T-cell (primary cell): ENCODE measurements around the gene CACNG4. TPM values are rescaled to one million over a fixed set of nuclear protein-coding genes. Genes with fewer than 3 reads are reported as not detected.

Source experiments
- ATAC-seq, 4 experiments: fragments of 200-7000 bp in 3 of 4; fragments of 150-1000 bp in 1 of 4; cut with Tn5 transposase; replicated peaks in 1 of 4; 1 replicate in 3 of 4; 2 replicates in 1 of 4; pipeline ENCODE4 v1.10.0; 2021; ENCODE audit warnings: moderate library complexity in 3 of 4, mild to moderate bottlenecking in 2 of 4, moderate number of reproducible peaks in 1 of 4
- CTCF ChIA-PET, 2 donors: fragments of 300-600 bp; sonication (Branson Sonifier 250); formaldehyde crosslinking; loops; one replicate each; lab custom pipeline; 2022; ENCODE audit warnings: antibody characterized with exemption in 2 of 2; lab: Charles Lee
- POLR2A ChIA-PET, 2 donors: fragments of 300-600 bp; sonication (Branson Sonifier 250); formaldehyde crosslinking; loops; one replicate each; lab custom pipeline; 2022; ENCODE audit warnings: antibody characterized with exemption in 2 of 2; lab: Charles Lee
- DNase-seq, 35 experiments: peaks; one replicate each; pipeline versions ENCODE4 v3.0.0 to v3.0.0-alpha.2; 2013 to 2023
- H3K27ac ChIP-seq: one replicate; pipeline ENCODE4 v1.5.1; 2013; ENCODE audit warnings: low read length
- H3K27me3 ChIP-seq, 2 experiments: replicated peaks in 1 of 2; 1 replicate in 1 of 2; 2 replicates in 1 of 2; pipeline versions ENCODE4 v1.6.1 to v1.7.0; 2013; ENCODE audit warnings: low read length in 1 of 2, mixed read lengths in 1 of 2; ENCODE audit not compliant: control insufficient read depth in 2 of 2, insufficient read depth in 2 of 2; ENCODE audit errors: extremely low read depth in 1 of 2
- H3K36me3 ChIP-seq, 2 donors: 1 replicate in 1 of 2; 2 replicates in 1 of 2; pipeline versions ENCODE4 v1.6.1 to v1.7.0; 2013; ENCODE audit warnings: low read length in 1 of 2; ENCODE audit not compliant: control insufficient read depth in 2 of 2, insufficient read depth in 1 of 2; ENCODE audit errors: extremely low read depth in 1 of 2
- H3K4me1 ChIP-seq, 2 experiments: 1 replicate in 1 of 2; 2 replicates in 1 of 2; pipeline versions ENCODE4 v1.6.1 to v1.7.0; 2013; ENCODE audit warnings: low read length in 2 of 2, mixed read lengths in 1 of 2; ENCODE audit not compliant: insufficient read depth in 2 of 2, control insufficient read depth in 1 of 2; ENCODE audit errors: extremely low read depth in 1 of 2
- H3K4me3 ChIP-seq, 2 donors: 1 replicate in 1 of 2; 2 replicates in 1 of 2; pipeline versions ENCODE4 v1.5.1 to v1.7.0; 2013; ENCODE audit warnings: mild to moderate bottlenecking in 2 of 2, low read length in 1 of 2, moderate library complexity in 1 of 2; ENCODE audit not compliant: control insufficient read depth in 1 of 2; ENCODE audit errors: extremely low read depth in 1 of 2
- H3K9me3 ChIP-seq: 2 replicates; pipeline ENCODE4 v1.7.0; 2013
- H3K27ac Mint-ChIP-seq, 2 donors: one replicate each; pipeline ENCODE4 v1.8.0; 2020 to 2021; ENCODE audit warnings: mild to moderate bottlenecking in 2 of 2, mixed read lengths in 2 of 2
- H3K27me3 Mint-ChIP-seq, 2 donors: one replicate each; pipeline ENCODE4 v1.8.0; 2021 to 2022; ENCODE audit warnings: mixed read lengths in 2 of 2
- H3K36me3 Mint-ChIP-seq: one replicate; pipeline ENCODE4 v1.8.0; 2021; ENCODE audit warnings: mixed read lengths
- H3K4me1 Mint-ChIP-seq, 3 donors: one replicate each; pipeline ENCODE4 v1.8.0; 2020 to 2022; ENCODE audit warnings: mixed read lengths in 3 of 3, mild to moderate bottlenecking in 1 of 3
- H3K4me3 Mint-ChIP-seq, 3 donors: one replicate each; pipeline ENCODE4 v1.8.0; 2020 to 2022; ENCODE audit warnings: mild to moderate bottlenecking in 3 of 3, mixed read lengths in 3 of 3, moderate library complexity in 3 of 3
- H3K9me3 Mint-ChIP-seq, 3 donors: one replicate each; pipeline ENCODE4 v1.8.0; 2020 to 2022; ENCODE audit warnings: mixed read lengths in 3 of 3
- WGBS: methylation state at CpG from one replicate; pipeline ENCODE4 v1.1.5; 2013; ENCODE audit warnings: missing lambda C conversion rate; ENCODE audit not compliant: insufficient coverage; 5-methylcytosine and 5-hydroxymethylcytosine counted together
- total RNA-seq, 35 experiments: library from RNA in 6 of 35; stranded (reverse) in 6 of 35; fragments of 120-200 nt in 1 of 35; gene quantifications; one replicate each; pipeline versions ENCODE4 v1.2.1 to v1.2.4 and lab custom pipeline; 2013 to 2026

Gene CACNG4
- total RNA-seq, 5 donors from 2014 or later (not counting 1 experiment from before 2014, with no cell fraction given) = 0.06 to 0.20 (median 0.13) TPM; not detected in 2

DNA sequence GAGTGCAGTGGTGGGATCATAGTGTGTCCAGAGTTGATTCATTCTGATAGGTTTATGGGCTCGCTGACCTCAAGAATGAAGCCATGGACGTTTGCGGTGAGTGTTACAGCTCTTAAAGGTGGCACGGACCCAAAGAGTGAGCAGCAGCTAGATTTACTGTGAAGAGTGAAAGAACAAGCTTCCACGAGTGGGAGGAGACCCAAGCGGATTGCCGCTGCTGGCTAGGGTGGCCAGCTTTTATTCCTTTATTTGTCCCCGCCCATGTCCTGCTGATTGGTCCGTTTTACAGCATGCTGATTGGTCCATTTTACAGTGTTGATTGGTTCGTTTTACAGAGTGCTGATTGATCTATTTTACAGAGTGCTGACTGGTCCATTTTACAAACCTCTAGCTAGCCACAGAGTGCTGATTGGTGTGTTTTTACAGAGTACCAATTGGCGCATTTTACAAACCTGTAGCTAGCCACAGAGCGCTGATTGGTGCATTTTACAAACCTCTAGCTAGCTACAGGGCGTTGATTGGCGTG lies 17.5 kb downstream of the CACNG4 start:
- Histone ChIP-seq H3K36me3 (no peaks in the 10 kb centered on the region), H3K27ac (no peak overlapping the region), H3K27me3 (peaks cover 0 to 54% of the 10 kb centered on the region in 2 experiments), H3K4me3 (no peak overlapping the region), H3K4me1 (peaks cover 0 to 2% of the 10 kb centered on the region in 2 experiments), H3K9me3 (no peaks in the 10 kb centered on the region)
- DNase-seq (no peak), ATAC-seq (no peak)
- H3K27ac Mint-ChIP-seq = no peak overlapping the region
- H3K9me3 Mint-ChIP-seq = no peaks in the 10 kb centered on the region
- H3K4me1 Mint-ChIP-seq = peaks cover 0 to 3% (median 3%) of the 10 kb centered on the region in 3 donors
- POLR2A ChIA-PET = no interaction called here
- WGBS = 91% methylated on average over 9 of the region's 14 CpGs
- H3K4me3 Mint-ChIP-seq = no peak overlapping the region
- H3K27me3 Mint-ChIP-seq = peaks cover 26 to 56% of the 10 kb centered on the region in 2 donors
- H3K36me3 Mint-ChIP-seq = no peaks in the 10 kb centered on the region
- CTCF ChIA-PET = interaction anchor here in 1 of 2 donors (0.7 kb wide), 1 partner anchor 770 kb away, joined by 3 read pairs; no protein-coding TSS in a partner anchor

- DNase-seq (no peak), ATAC-seq (no peak)
- Histone ChIP-seq H3K9me3 (no peaks in the 10 kb centered on the region), H3K4me3 (no peak overlapping the region), H3K27me3 (peaks cover 0 to 53% of the 10 kb centered on the region in 2 experiments), H3K4me1 (peaks cover 0 to 2% of the 10 kb centered on the region in 2 experiments), H3K36me3 (no peaks in the 10 kb centered on the region), H3K27ac (no peak overlapping the region)
- Mint-ChIP-seq H3K36me3 (no peaks in the 10 kb centered on the region), H3K9me3 (no peaks in the 10 kb centered on the region), H3K27ac (no peak overlapping the region), H3K4me1 (peaks cover 0 to 3% (median 3%) of the 10 kb centered on the region in 3 donors), H3K4me3 (no peak overlapping the region), H3K27me3 (peaks cover 30 to 53% of the 10 kb centered on the region in 2 donors)
- 36% methylated on average over 12 of the region's 14 CpGs for WGBS
- CTCF ChIA-PET = no interaction called here
- POLR2A ChIA-PET = no interaction called here
These were observed 19.0 kb downstream of the CACNG4 start for GRCh38 chr17:66983414-66984021.

GRCh38 chr17:66984730-66985129 lies 20.2 kb downstream of the CACNG4 start:
- Mint-ChIP-seq H3K4me3 (no peak overlapping the region), H3K4me1 (peaks cover 0 to 3% (median 3%) of the 10 kb centered on the region in 3 donors), H3K9me3 (no peaks in the 10 kb centered on the region), H3K36me3 (no peaks in the 10 kb centered on the region), H3K27me3 (peaks cover 24 to 49% of the 10 kb centered on the region in 2 donors), H3K27ac (no peak overlapping the region)
- no peaks in the 10 kb centered on the region for H3K36me3 ChIP-seq
- H3K27ac ChIP-seq = no peak overlapping the region
- H3K4me3 ChIP-seq = no peak overlapping the region
- ChIA-PET POLR2A (no interaction called here), CTCF (no interaction called here)
- no peak for DNase-seq
- ATAC-seq = no peak
- WGBS = 76% methylated on average over 5 of the region's 7 CpGs
- H3K9me3 ChIP-seq = no peaks in the 10 kb centered on the region
- peaks cover 0 to 2% of the 10 kb centered on the region in 2 experiments for H3K4me1 ChIP-seq
- peaks cover 0 to 51% of the 10 kb centered on the region in 2 experiments for H3K27me3 ChIP-seq

- no peak overlapping the region for H3K4me3 Mint-ChIP-seq
- H3K9me3 ChIP-seq = no peaks in the 10 kb centered on the region
- H3K4me1 Mint-ChIP-seq = peaks cover 0 to 3% (median 3%) of the 10 kb centered on the region in 3 donors
- H3K9me3 Mint-ChIP-seq = no peaks in the 10 kb centered on the region
- ChIA-PET POLR2A (no interaction called here), CTCF (no interaction called here)
- H3K27me3 ChIP-seq = peaks cover 0 to 54% of the 10 kb centered on the region in 2 experiments
- H3K27me3 Mint-ChIP-seq = peaks cover 22 to 48% of the 10 kb centered on the region in 2 donors
- H3K4me1 ChIP-seq = peaks cover 0 to 2% of the 10 kb centered on the region in 2 experiments
- WGBS = 57% methylated on average over 7 of the region's 12 CpGs
- H3K27ac Mint-ChIP-seq = no peak overlapping the region
- H3K36me3 ChIP-seq = no peaks in the 10 kb centered on the region
- H3K36me3 Mint-ChIP-seq = no peaks in the 10 kb centered on the region
- no peak for ATAC-seq
- no peak overlapping the region for H3K4me3 ChIP-seq
- H3K27ac ChIP-seq = no peak overlapping the region
- no peak for DNase-seq
These were observed 21.1 kb downstream of the CACNG4 start for GRCh38 chr17:66985338-66986237.

- CTCF ChIA-PET = no interaction called here
- H3K27me3 Mint-ChIP-seq = peaks cover 28 to 50% of the 10 kb centered on the region in 2 donors
- Histone ChIP-seq H3K4me3 (no peak overlapping the region), H3K27me3 (peaks cover 0 to 61% of the 10 kb centered on the region in 2 experiments), H3K27ac (no peak overlapping the region), H3K4me1 (peaks cover 0 to 2% of the 10 kb centered on the region in 2 experiments), H3K9me3 (no peaks in the 10 kb centered on the region), H3K36me3 (no peaks in the 10 kb centered on the region)
- DNase-seq (no peak), ATAC-seq (no peak)
- peaks cover 0 to 3% (median 3%) of the 10 kb centered on the region in 3 donors for H3K4me1 Mint-ChIP-seq
- H3K36me3 Mint-ChIP-seq = no peaks in the 10 kb centered on the region
- H3K27ac Mint-ChIP-seq = no peak overlapping the region
- POLR2A ChIA-PET = no interaction called here
- WGBS = 100% methylated on average over 1 of the region's 4 CpGs
- no peaks in the 10 kb centered on the region for H3K9me3 Mint-ChIP-seq
- H3K4me3 Mint-ChIP-seq = no peak overlapping the region
These were observed 22.2 kb downstream of the CACNG4 start for GRCh38 chr17:66986659-66987058.

DNA sequence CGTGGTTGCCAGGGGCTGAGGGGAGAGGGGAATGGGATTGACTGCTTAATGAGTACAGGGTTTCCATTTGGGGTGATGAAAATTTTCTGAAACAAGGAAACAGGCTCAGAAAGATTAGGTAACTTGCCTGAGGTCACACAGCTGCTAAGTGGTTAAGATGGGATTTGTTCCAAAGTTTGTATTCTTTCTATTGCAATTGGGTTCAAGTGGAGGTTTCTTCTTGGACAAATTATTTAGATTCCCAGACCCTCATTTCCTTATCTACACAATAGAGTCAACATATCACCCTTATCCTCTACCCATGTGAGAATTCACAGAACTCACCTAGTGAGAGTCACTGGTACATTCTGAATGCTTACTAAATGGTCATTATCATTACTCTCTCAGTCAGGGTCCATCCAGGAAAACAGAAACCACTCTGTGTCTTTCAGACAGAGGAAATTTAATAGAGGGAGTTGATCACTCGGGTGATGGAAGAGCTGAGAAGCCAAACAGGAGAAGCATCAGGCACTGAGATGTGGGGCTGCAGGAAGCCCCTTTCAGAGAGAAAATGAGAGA lies 22.6 kb downstream of the CACNG4 start:
- no peaks in the 10 kb centered on the region for H3K9me3 Mint-ChIP-seq
- H3K36me3 Mint-ChIP-seq = no peaks in the 10 kb centered on the region
- POLR2A ChIA-PET = no interaction called here
- Histone ChIP-seq H3K27me3 (peaks cover 0 to 65% of the 10 kb centered on the region in 2 experiments), H3K4me1 (peaks cover 0 to 2% of the 10 kb centered on the region in 2 experiments), H3K4me3 (no peak overlapping the region), H3K36me3 (no peaks in the 10 kb centered on the region), H3K9me3 (no peaks in the 10 kb centered on the region), H3K27ac (no peak overlapping the region)
- ATAC-seq (no peak), DNase-seq (no peak)
- H3K27me3 Mint-ChIP-seq = peaks cover 32 to 54% of the 10 kb centered on the region in 2 donors
- 40% methylated on average over 2 of the region's 2 CpGs for WGBS
- no peak overlapping the region for H3K4me3 Mint-ChIP-seq
- CTCF ChIA-PET = no interaction called here
- no peak overlapping the region for H3K27ac Mint-ChIP-seq
- H3K4me1 Mint-ChIP-seq = peaks cover 0 to 3% (median 3%) of the 10 kb centered on the region in 3 donors
